ENCODE results near the gene TRAPPC2. TPM values are rescaled to one million over a fixed set of nuclear protein-coding genes. Genes with fewer than 3 reads are reported as not detected.
A peak's percentile ranks its signal among the peaks of the same experiment; 100 is the strongest.

Gene TRAPPC2
- total RNA-seq, 1 donor = 21.5 TPM

GRCh38 chrX:13690836-13691235, 43.6 kb downstream of the TRAPPC2 start:
- peak; percentile 26 for TF ChIP-seq CTCF (IDR thresholded peaks at IDR 0.05; ENCODE audit: insufficient read depth, low read length)
- peak overlapping the region; percentile 88 for H3K4me3 ChIP-seq (ENCODE audit: low read depth, low read length)
- no peak for DNase-seq (ENCODE audit: low read depth)

GRCh38 chrX:13689741-13690211, 44.6 kb downstream of the TRAPPC2 start:
- no peak for TF ChIP-seq CTCF (IDR thresholded peaks at IDR 0.05; ENCODE audit: insufficient read depth, low read length)
- H3K4me3 ChIP-seq (ENCODE audit: low read depth, low read length) = peak overlapping the region; percentile 88
- DNase-seq (ENCODE audit: low read depth) = peak; percentile 63

DNA sequence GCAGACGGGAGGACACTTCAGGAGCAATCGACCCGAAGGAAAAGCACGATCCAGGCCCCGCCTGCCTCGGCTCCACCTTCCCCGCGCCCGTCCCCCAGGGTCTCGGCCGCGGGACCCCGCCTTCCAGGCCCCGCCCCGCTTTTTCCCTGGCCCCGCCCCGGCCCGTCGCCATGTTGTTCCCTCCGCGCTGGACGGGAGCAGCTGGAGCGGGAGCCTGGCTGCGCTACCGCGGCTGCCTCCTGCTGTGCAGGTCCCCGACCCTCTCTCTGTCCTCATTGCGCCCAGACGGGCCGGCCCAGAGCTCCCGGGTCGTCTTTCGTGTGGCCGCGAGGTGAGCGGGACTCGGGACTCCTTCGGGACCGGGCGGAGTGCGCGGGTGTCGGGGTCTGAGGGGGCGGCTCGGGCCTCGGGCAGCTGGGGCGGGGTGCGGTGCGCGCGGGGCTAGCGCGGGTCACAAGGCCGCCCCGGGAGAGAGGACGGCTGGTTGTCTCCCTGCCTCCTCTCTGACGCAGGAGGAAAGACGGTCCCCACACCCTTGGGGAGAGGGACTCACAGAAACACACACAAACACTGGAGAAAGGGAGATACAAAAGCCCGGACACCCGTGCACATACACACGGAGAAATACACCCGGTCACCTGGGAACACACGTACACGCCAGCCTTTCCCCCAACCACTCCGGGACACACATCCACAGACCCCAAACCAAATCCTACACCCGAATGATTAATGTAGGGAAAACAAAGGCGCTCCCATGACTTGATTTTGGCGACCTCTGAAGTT, 45.3 kb downstream of the TRAPPC2 start, which contains the start of gene RAB9A:
Gene RAB9A (plus strand): TSS at position 171 of the 783 bp plus-strand sequence. CDS start 19,619 bp downstream, outside the sequence.
- no peak for TF ChIP-seq CTCF (IDR thresholded peaks at IDR 0.05; ENCODE audit: insufficient read depth, low read length)
- H3K4me3 ChIP-seq (ENCODE audit: low read depth, low read length) = peak within 1 kb of the TSS; percentile 88
- DNase-seq (ENCODE audit: low read depth) = peak; percentile 66

DNA sequence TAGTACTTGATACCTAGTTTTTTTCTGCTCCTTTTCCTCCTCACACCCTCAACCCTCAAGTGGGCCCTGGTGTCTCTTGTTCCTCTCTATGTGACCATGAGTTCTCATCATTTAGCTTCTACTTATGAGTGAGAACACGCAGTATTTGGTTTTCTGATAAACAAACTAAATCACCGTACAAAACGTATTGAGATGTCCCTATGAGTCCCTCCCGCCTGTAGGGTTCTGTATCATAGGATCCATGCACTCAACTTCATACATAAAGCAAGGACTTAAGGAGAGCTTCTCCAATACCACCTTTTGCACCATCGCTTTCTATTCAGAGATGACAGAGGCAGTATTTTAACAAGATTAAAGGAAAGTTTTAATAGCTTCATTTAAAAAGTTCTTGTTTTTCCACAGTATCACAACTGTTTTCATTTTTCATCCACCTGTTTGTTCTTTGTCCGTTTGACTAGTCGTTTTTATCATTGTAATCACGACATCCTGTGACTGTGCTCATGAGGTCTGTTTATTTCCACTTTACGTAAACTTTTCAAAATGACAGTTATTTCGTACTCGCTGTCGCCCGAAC, 45.9 kb downstream of the TRAPPC2 start:
- no peak for TF ChIP-seq CTCF (IDR thresholded peaks at IDR 0.05; ENCODE audit: insufficient read depth, low read length)
- H3K4me3 ChIP-seq (ENCODE audit: low read depth, low read length) = peak overlapping the region; percentile 88
- no peak for DNase-seq (ENCODE audit: low read depth)

DNA sequence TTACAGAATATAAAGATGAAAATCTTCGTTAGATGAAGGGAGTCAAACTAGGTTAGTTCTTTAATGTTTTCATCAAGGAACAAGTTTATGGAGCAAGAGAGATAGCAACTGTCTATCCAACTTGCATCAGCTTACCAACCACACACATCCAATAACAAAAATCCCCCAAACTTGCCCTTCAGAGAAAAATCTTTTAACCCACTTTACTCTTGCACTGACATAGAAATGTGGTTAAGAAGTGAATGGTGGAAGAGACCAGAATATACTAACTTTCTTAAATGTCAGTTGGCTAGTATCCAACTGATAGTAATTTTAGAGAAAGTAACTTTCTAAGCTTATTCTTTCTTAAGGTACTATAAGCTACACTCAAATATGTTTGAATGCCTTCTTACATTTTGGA, 47.2 kb downstream of the TRAPPC2 start:
- no peak for DNase-seq (ENCODE audit: low read depth)
- H3K4me3 ChIP-seq (ENCODE audit: low read depth, low read length) = no peak overlapping the region
- no peak for TF ChIP-seq CTCF (IDR thresholded peaks at IDR 0.05; ENCODE audit: insufficient read depth, low read length)

GRCh38 chrX:13685126-13685763, 49.2 kb downstream of the TRAPPC2 start:
- DNase-seq (ENCODE audit: low read depth) = no peak
- TF ChIP-seq CTCF (IDR thresholded peaks at IDR 0.05; ENCODE audit: insufficient read depth, low read length) = no peak
- no peak overlapping the region for H3K4me3 ChIP-seq (ENCODE audit: low read depth, low read length)
